Measurements from ENCODE around the gene PDCD11.

PDCD11 gene

DNA sequence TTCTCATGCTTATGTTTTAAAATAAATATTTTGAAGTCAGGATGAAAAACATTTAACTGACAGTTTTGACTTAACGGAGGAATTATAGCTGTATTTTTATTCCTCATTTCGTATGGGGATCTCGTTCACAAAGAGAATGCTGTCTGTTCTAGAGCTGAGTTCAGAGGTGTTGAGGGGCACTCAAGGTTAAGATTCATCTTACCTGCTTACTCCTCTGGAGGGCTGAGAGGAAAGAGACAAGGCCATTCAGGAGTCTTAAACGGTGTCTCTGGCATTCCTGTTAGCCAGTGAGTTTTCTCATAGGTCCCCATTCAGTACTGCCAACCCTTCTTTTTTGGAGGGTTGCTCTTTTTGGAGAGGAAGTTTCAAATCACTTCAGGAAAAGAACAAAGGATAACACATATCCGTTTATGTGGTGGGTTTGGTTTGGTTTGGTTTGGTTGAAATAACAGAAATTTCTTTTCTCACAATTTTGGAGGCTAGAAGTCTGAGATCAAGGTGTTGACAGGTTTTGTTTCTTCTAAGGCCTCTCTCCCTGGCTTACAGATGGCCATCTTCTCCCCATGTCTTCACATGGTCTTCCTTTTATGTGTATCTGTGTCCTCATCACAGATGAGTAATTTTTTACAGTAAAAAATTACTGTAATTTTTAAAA, 32.7 kb downstream of the PDCD11 start:
- Mint-ChIP-seq H3K4me3 (peak overlapping the region in 1 of 2 donors; percentile 32), H3K27me3 (no peaks in the 10 kb centered on the region), H3K27ac (peak overlapping the region; percentile 62 to 83), H3K4me1 (ENCODE audit: low read depth in 2 of 2) (peaks cover 5% of the 10 kb centered on the region in 2 donors), H3K36me3 (ENCODE audit: insufficient read depth) (peaks cover 61% of the 10 kb centered on the region), H3K9me3 (no peaks in the 10 kb centered on the region)
- ATAC-seq (replicated peaks) (peak; percentile 21), DNase-seq (no peak)

DNA sequence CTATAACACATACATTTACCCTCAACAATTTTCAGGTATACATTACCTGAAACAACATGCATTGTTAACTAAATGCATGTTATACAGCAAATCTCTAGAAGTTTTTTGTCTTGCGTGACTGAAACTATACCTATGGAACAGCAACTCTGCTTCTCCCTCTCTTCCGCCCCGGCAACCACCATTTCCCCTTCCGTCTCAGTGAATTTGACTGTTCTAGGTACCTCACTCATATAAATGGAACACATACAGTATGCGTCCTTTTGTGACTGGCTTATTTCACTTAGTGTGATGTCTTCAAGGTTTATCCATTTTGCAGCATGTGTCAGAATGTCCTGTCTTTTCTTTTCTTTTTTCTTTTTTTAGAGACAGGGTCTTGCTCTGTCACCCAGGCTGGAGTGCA, 33.2 kb downstream of the PDCD11 start:
- H3K4me1 Mint-ChIP-seq (ENCODE audit: low read depth in 2 of 2), result peaks cover 5% of the 10 kb centered on the region in 2 donors
- peak; percentile 49 for ATAC-seq (replicated peaks)

DNA sequence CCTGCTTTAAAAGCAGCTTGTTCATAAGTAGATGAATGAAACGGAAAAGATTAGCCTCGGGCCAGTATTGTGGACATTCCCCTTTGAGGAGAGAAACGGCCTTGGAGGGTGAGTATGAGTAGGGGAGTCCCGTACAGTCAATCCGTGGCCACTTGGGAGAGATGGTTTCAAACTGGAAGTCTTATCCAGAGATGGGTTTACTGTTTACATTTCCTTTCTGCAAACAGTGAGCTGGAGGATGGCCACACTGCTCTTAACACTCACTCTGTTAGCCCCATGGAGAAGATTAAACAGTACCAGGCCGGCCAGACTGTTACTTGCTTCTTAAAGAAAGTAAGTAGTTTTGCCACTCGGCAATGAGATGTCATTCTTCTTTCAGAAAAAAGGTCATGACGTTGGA, 35.5 kb downstream of the PDCD11 start:
- ATAC-seq (replicated peaks), result no peak
- H3K36me3 Mint-ChIP-seq (ENCODE audit: insufficient read depth), result peaks cover 57% of the 10 kb centered on the region
- no peak overlapping the region for H3K27ac Mint-ChIP-seq

More for the DNA sequence above, 33.2 kb downstream of the PDCD11 start:
- H3K4me3 Mint-ChIP-seq, result peak overlapping the region in 1 of 2 donors; percentile 32
- H3K27me3 Mint-ChIP-seq, result no peaks in the 10 kb centered on the region
- DNase-seq, result no peak
- H3K9me3 Mint-ChIP-seq, result no peaks in the 10 kb centered on the region
- H3K27ac Mint-ChIP-seq, result peak overlapping the region; percentile 62 to 83
- H3K36me3 Mint-ChIP-seq (ENCODE audit: insufficient read depth), result peaks cover 59% of the 10 kb centered on the region

DNA sequence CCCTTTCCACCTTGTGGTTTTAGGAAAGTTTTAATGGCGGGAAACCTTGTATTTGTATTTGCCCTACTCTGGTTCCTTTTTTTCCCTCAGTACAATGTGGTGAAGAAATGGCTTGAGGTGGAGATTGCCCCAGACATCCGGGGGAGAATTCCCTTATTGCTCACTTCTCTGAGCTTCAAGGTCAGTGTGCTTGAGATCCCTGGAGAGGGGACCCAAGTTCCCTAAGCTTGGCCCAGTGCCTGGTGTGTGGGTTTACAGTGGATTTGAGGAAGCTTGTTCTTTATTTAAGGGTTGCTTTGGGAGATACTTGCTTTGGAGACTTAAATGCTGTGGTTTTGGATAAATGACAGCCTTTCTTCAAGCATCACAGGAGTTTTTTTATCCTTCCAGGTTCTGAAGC, 37.4 kb downstream of the PDCD11 start:
- no peaks in the 10 kb centered on the region for H3K9me3 Mint-ChIP-seq
- H3K27ac Mint-ChIP-seq, result peak overlapping the region in 1 of 2 donors; percentile 21
- H3K27me3 Mint-ChIP-seq, result no peaks in the 10 kb centered on the region
- no peak for DNase-seq
- H3K4me3 Mint-ChIP-seq, result no peak overlapping the region
- H3K4me1 Mint-ChIP-seq (ENCODE audit: low read depth in 2 of 2), result peaks cover 2 to 8% of the 10 kb centered on the region in 2 donors
- no peak for ATAC-seq (replicated peaks)
- peaks cover 55% of the 10 kb centered on the region for H3K36me3 Mint-ChIP-seq (ENCODE audit: insufficient read depth)

More for the DNA sequence above, 35.5 kb downstream of the PDCD11 start:
- Mint-ChIP-seq H3K4me3 (no peak overlapping the region), H3K27me3 (no peaks in the 10 kb centered on the region), H3K4me1 (ENCODE audit: low read depth in 2 of 2) (peaks cover 5 to 8% of the 10 kb centered on the region in 2 donors), H3K9me3 (no peaks in the 10 kb centered on the region)
- DNase-seq, result no peak

DNA sequence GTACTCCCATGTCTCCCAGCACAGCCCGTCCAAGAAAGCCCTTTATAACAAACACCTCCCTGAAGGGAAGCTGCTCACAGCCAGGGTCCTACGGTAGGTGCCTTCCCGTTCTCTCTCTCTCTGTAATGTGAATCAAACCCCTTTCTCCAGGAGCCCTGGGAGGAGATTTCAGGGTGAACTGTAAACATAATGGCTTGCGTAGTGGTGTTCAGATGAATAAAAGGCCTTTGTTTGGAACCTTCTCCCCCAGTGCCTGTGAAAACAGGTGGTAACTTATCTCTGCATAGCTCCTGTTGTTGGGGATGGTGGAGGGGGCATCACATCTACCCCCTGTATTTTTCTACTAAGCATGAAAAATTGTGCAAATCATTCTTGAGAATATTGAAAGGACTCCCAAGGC, 43.4 kb downstream of the PDCD11 start:
- no peak for ATAC-seq (replicated peaks)
- peaks cover 59% of the 10 kb centered on the region for H3K36me3 Mint-ChIP-seq (ENCODE audit: insufficient read depth)
- H3K9me3 Mint-ChIP-seq, result no peaks in the 10 kb centered on the region
- H3K4me1 Mint-ChIP-seq (ENCODE audit: low read depth in 2 of 2), result peaks cover 4 to 5% of the 10 kb centered on the region in 2 donors
- H3K4me3 Mint-ChIP-seq, result no peak overlapping the region
- no peaks in the 10 kb centered on the region for H3K27me3 Mint-ChIP-seq
- DNase-seq, result no peak
- H3K27ac Mint-ChIP-seq, result peak overlapping the region; percentile 6 to 60

DNA sequence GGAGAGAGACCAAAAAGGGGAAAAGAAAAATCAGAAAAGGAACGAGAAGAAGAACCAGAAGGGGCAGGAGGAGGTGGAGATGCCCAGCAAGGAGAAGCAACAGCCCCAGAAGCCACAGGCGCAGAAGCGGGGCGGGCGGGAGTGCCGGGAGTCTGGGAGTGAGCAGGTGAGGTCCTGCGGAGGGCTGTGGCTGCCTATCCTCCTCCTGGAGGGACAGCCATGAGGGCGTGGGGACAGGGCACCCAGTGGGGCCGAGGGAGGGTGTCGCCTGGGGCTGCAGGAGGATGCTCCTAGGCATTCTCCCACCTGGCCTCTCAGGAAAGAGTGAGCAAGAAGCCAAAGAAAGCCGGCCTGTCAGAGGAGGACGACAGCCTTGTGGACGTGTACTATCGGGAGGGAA, 44.0 kb downstream of the PDCD11 start:
- ATAC-seq (replicated peaks) (no peak), DNase-seq (no peak)
- Mint-ChIP-seq H3K27me3 (no peaks in the 10 kb centered on the region), H3K4me3 (no peak overlapping the region), H3K4me1 (ENCODE audit: low read depth in 2 of 2) (peaks cover 4 to 10% of the 10 kb centered on the region in 2 donors), H3K27ac (peak overlapping the region in 1 of 2 donors; percentile 6), H3K9me3 (no peaks in the 10 kb centered on the region), H3K36me3 (ENCODE audit: insufficient read depth) (peaks cover 54% of the 10 kb centered on the region)

DNA sequence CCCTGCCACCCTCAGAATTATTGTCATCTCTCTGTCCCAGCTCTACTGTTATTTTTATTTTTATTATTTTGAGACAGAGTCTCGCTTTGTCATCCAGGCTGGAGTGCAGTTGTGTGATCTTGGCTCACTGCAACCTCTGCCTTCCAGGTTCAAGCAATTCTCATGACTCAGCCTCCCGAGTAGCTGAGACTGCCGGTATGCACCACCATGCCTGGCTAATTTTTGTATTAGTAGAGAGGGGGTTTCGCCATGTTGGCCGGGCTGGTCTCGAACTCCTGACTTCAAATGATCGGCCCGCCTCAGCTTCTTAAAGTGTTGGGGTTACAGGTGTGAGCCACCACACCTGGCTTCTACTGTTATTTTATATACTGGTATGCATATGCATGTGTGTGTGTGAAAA, 44.8 kb downstream of the PDCD11 start:
- Mint-ChIP-seq H3K9me3 (no peaks in the 10 kb centered on the region), H3K27me3 (no peaks in the 10 kb centered on the region), H3K27ac (peak overlapping the region; percentile 38 to 66), H3K36me3 (ENCODE audit: insufficient read depth) (peaks cover 53% of the 10 kb centered on the region), H3K4me1 (ENCODE audit: low read depth in 2 of 2) (peaks cover 6 to 11% of the 10 kb centered on the region in 2 donors), H3K4me3 (no peak overlapping the region)
- DNase-seq, result no peak
- ATAC-seq (replicated peaks), result no peak

DNA sequence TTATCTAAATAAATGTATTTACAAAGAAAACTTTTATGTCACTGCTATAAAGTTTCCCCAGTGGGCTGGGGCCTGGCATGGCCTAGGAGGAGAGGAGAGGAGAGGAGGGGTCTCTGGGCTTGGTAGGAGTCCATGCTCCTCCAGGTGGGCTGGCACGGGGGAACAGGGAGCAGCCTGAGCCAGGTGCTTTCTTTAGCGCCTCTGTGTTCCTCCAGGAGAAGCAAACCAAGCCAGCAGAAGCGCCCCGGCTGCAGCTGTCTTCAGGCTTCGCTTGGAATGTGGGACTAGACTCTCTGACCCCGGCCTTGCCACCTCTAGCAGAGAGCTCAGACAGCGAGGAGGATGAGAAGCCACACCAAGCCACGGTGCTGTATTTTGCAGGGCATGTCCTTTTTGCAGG, 45.2 kb downstream of the PDCD11 start:
- peaks cover 53% of the 10 kb centered on the region for H3K36me3 Mint-ChIP-seq (ENCODE audit: insufficient read depth)
- DNase-seq, result no peak
- H3K9me3 Mint-ChIP-seq, result no peaks in the 10 kb centered on the region
- peak overlapping the region; percentile 38 to 66 for H3K27ac Mint-ChIP-seq
- peaks cover 4 to 11% of the 10 kb centered on the region in 2 donors for H3K4me1 Mint-ChIP-seq (ENCODE audit: low read depth in 2 of 2)
- H3K27me3 Mint-ChIP-seq, result no peaks in the 10 kb centered on the region
- H3K4me3 Mint-ChIP-seq, result no peak overlapping the region
- ATAC-seq (replicated peaks), result no peak

DNA sequence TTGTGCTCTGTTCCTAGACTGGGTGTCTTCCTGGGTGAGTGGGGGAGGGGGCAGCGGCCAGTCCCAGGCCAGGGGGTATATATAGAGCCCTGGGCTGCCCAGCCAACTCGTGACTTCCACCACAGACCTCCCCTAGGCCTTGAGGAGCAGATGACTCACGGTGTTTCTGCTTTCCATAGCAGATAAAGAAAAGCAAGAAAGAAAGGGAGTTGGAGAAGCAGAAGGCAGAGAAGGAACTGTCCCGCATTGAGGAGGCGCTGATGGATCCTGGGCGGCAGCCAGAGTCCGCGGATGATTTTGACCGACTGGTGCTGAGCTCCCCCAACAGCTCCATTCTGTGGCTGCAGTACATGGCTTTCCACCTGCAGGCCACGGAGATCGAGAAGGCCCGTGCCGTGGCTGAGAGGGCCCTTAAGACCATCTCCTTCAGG, 45.6 kb downstream of the PDCD11 start:
- Mint-ChIP-seq H3K27ac (peak overlapping the region in 1 of 2 donors; percentile 38), H3K9me3 (no peaks in the 10 kb centered on the region), H3K4me1 (ENCODE audit: low read depth in 2 of 2) (peaks cover 8 to 14% of the 10 kb centered on the region in 2 donors), H3K36me3 (ENCODE audit: insufficient read depth) (peaks cover 53% of the 10 kb centered on the region), H3K4me3 (no peak overlapping the region), H3K27me3 (no peaks in the 10 kb centered on the region)
- no peak for DNase-seq
- ATAC-seq (replicated peaks), result no peak

DNA sequence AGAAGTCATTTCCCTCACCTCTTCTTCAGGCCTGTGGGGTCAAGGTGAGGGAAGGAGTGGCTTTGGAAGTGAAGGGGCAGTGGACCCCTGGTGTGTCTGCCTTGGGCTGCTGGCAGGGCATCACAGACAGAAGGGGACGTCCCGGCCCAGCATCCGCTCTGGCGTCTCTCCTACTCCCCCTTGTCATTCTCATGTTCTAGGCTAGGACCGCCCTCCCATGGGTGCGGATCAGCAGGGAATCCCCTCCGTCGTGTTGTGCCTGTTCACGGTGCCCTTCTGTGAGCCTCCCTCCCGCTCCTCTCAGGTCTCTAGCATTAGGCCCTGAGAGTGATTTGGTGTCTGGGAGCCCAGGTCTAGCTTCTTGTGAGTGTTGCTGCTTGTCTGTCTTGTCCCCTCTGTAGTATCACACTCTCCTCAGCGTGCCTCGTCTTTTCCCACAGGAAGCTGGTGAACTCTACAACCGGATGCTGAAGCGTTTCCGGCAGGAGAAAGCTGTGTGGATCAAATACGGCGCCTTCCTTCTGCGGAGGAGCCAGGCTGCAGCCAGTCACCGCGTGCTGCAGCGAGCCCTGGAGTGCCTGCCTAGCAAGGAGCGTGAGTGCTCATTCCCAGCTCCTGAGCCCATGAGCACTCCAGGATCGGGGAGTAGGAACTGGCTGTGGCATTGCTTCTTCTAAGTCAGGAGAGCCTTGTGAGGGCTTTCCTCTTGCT, 47.2 kb downstream of the PDCD11 start:
- Mint-ChIP-seq H3K27ac (peak overlapping the region; percentile 81 to 82), H3K9me3 (no peaks in the 10 kb centered on the region), H3K27me3 (no peaks in the 10 kb centered on the region), H3K4me1 (ENCODE audit: low read depth in 2 of 2) (peaks cover 20 to 22% of the 10 kb centered on the region in 2 donors), H3K36me3 (ENCODE audit: insufficient read depth) (peaks cover 56% of the 10 kb centered on the region), H3K4me3 (no peak overlapping the region)
- DNase-seq (no peak), ATAC-seq (replicated peaks) (no peak)

DNA sequence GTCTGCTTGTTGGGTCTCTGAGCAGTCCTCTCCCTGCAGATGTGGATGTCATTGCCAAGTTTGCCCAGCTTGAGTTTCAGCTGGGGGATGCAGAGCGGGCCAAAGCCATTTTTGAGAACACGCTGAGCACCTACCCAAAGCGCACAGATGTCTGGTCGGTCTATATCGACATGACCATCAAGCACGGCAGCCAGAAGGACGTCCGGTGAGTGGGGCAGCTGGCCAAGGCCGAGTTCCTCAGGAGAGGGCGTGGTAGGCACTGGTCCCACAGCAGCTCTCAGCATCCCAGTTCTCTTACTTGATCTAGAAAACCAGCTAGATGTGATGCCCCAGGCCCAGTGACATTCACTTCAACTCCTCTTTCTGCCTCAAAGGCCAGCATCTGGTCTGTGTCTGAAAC, 48.1 kb downstream of the PDCD11 start:
- H3K4me3 Mint-ChIP-seq, result no peak overlapping the region
- DNase-seq (no peak), ATAC-seq (replicated peaks) (no peak)
- peaks cover 59% of the 10 kb centered on the region for H3K36me3 Mint-ChIP-seq (ENCODE audit: insufficient read depth)
- no peaks in the 10 kb centered on the region for H3K9me3 Mint-ChIP-seq
- H3K27ac Mint-ChIP-seq, result peak overlapping the region; percentile 62 to 82
- no peaks in the 10 kb centered on the region for H3K27me3 Mint-ChIP-seq
- H3K4me1 Mint-ChIP-seq (ENCODE audit: low read depth in 2 of 2), result peaks cover 29 to 31% of the 10 kb centered on the region in 2 donors

DNA sequence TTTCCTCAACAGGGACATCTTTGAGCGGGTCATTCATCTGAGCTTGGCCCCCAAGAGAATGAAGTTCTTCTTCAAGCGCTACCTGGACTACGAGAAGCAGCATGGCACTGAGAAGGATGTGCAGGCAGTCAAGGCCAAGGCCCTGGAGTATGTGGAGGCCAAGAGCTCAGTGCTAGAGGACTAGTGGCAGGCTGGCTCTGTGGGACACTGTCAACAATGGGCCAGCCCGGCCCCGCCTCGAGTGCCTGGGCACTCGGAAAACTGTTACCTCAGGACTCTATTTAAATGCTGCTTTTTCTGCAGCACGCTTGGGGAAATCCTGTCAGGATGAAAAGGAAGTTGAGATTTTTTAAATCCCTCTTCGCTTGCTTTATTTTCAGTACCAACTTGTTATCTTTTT, 48.9 kb downstream of the PDCD11 start:
- no peak for ATAC-seq (replicated peaks)
- Mint-ChIP-seq H3K27ac (peak overlapping the region; percentile 62 to 82), H3K4me3 (no peak overlapping the region), H3K9me3 (no peaks in the 10 kb centered on the region), H3K4me1 (ENCODE audit: low read depth in 2 of 2) (peaks cover 36 to 40% of the 10 kb centered on the region in 2 donors), H3K36me3 (ENCODE audit: insufficient read depth) (peaks cover 62% of the 10 kb centered on the region), H3K27me3 (no peaks in the 10 kb centered on the region)
- DNase-seq, result no peak

DNA sequence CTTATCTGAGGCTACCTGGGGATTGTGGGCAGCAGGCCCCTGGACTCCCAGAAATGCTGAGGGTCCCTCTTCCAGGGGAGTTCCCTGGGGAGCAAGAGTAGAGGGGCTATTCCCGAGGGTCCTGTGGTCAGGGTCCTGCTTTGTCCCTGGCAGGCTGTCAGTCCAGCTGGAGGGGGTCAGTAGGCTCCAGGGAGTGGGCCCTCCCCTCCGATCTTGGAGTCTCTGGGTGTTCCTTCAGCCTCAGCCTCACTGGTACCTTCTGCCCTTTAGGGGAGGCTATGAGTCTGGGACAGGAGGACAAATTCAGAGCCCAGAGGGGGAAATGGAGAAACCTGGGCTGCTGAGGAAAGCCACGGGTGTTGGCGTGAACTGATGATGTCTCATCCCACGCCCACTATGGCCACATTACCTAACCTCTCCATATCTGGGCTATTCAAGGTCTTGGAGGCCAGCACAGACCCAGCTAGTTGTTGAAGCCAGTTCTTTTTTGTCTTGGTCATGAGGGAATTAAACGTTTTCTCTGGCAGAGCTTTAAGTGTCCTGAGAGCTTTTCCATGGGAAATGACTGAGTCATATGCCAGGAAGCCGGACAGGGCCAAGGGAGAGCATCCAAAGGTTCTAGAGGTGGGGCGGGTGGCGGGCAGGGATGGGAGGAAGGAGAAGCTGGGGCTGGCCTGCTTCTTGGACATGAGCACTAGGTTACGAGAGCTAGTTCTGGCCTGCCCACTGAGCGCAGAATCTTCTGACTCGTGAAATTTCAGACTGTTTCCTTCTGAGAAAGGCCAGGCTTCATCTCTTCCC, 49.5 kb downstream of the PDCD11 start:
- peaks cover 42 to 46% of the 10 kb centered on the region in 2 donors for H3K4me1 Mint-ChIP-seq (ENCODE audit: low read depth in 2 of 2)
- peak overlapping the region; percentile 62 to 82 for H3K27ac Mint-ChIP-seq

More for the DNA sequence above, 49.5 kb downstream of the PDCD11 start:
- H3K9me3 Mint-ChIP-seq, result no peaks in the 10 kb centered on the region
- H3K36me3 Mint-ChIP-seq (ENCODE audit: insufficient read depth), result peaks cover 62% of the 10 kb centered on the region
- H3K4me3 Mint-ChIP-seq, result no peak overlapping the region
- DNase-seq (no peak), ATAC-seq (replicated peaks) (no peak)
- no peaks in the 10 kb centered on the region for H3K27me3 Mint-ChIP-seq
